HepG2 (cell line): ENCODE measurements around the gene HSPA4L. TPM values are rescaled to one million over a fixed set of nuclear protein-coding genes. Genes with fewer than 3 reads are reported as not detected.
A peak's percentile ranks its signal among the peaks of the same experiment; 100 is the strongest.

Experiments
- ATAC-seq: fragments of 200-7000 bp; cut with Tn5 transposase; 3 replicates; pipeline ENCODE4 v1.9.1; 2020; ENCODE audit warnings: mild to moderate bottlenecking, moderate library complexity
- BruUV-seq: library from RNA; stranded (reverse); fragments of 400-500 nt; replicated peaks from 2 replicates; lab custom pipeline; 2021; lab: Mats Ljungman, UMichigan
- CTCF ChIA-PET: fragments of 300-600 bp; formaldehyde crosslinking; extraction: SDS; loops from one replicate; lab custom pipeline; 2021; ENCODE audit warnings: low total read pairs, inconsistent platforms, low intra/inter-chr PET ratio; lab: Yijun Ruan, JAX
- POLR2A ChIA-PET: fragments of 350-600 bp; sonication (Branson Sonifier 250); formaldehyde crosslinking; loops from one replicate; lab custom pipeline; 2020; ENCODE audit warnings: antibody characterized with exemption, inconsistent platforms; lab: Yijun Ruan, JAX
- DNase-seq: peaks from one replicate; pipeline ENCODE4 v3.0.0-alpha.2; 2015; ENCODE audit warnings: low spot score
- FAIRE-seq: peaks from 3 replicates; lab custom pipeline; 2011; peaks lifted over from hg19 to GRCh38; lab: Jason Lieb, UNC
- H2AFZ ChIP-seq: one replicate; pipeline ENCODE4 v1.6.1; 2011; ENCODE audit warnings: low read length, inconsistent platforms
- H3K27ac ChIP-seq: fragments of 300-600 bp; 3 replicates; pipeline ENCODE4 v1.8.0; 2011; ENCODE audit warnings: mixed run types, mild to moderate bottlenecking, mixed read lengths, low read length, inconsistent platforms; ENCODE audit not compliant: insufficient read depth; ENCODE audit errors: extremely low read length
- H3K27me3 ChIP-seq, 2 experiments: fragments of 200-600 bp in 1 of 2; 2 replicates in 1 of 2; 3 replicates in 1 of 2; pipeline versions ENCODE4 v1.6.0 to v1.8.0; 2011; ENCODE audit warnings: low read length in 2 of 2, mild to moderate bottlenecking in 2 of 2, moderate library complexity in 2 of 2, inconsistent platforms in 1 of 2; ENCODE audit not compliant: insufficient read depth in 2 of 2, control insufficient read depth in 1 of 2
- H3K36me3 ChIP-seq, 2 experiments: fragments of 200-600 bp in 1 of 2; replicated peaks in 1 of 2; 2 replicates in 1 of 2; 3 replicates in 1 of 2; pipeline versions ENCODE4 v1.5.1 to v1.8.0; 2011; ENCODE audit warnings: low read length in 2 of 2, inconsistent platforms in 1 of 2; ENCODE audit not compliant: insufficient read depth in 2 of 2, control insufficient read depth in 1 of 2
- H3K4me1 ChIP-seq: 2 replicates; pipeline ENCODE4 v1.5.1; 2012; ENCODE audit warnings: low read length, inconsistent platforms; ENCODE audit not compliant: insufficient read depth
- H3K4me2 ChIP-seq: 2 replicates; pipeline ENCODE4 v1.6.0; 2011; ENCODE audit warnings: low read depth, low read length, inconsistent platforms
- H3K4me3 ChIP-seq, 3 experiments: fragments of 200-600 bp in 1 of 3; sonication (generic), shearing (Covaris generic) in 1 of 3; replicated peaks in 1 of 3; 2 replicates each; pipeline ENCODE4 v1.5.1; 2011 to 2016; ENCODE audit warnings: low read length in 3 of 3, inconsistent platforms in 2 of 3, low read depth in 2 of 3, mild to moderate bottlenecking in 2 of 3, control low read depth in 1 of 3, mixed read lengths in 1 of 3; ENCODE audit not compliant: insufficient read depth in 1 of 3
- H3K79me2 ChIP-seq: one replicate; pipeline ENCODE4 v1.6.1; 2011; ENCODE audit warnings: low read length, inconsistent platforms; ENCODE audit not compliant: insufficient read depth
- H3K9ac ChIP-seq: 2 replicates; pipeline ENCODE4 v1.6.0; 2011; ENCODE audit warnings: mild to moderate bottlenecking, low read depth, low read length, inconsistent platforms; ENCODE audit not compliant: insufficient read depth
- H3K9me3 ChIP-seq: 2 replicates; pipeline ENCODE4 v1.5.1; 2012; ENCODE audit warnings: mild to moderate bottlenecking, low read length
- H4K20me1 ChIP-seq: 2 replicates; pipeline ENCODE4 v1.6.0; 2011; ENCODE audit warnings: inconsistent platforms, mild to moderate bottlenecking, low read length, moderate library complexity; ENCODE audit not compliant: insufficient read depth
- BCL6 ChIP-seq: IDR thresholded peaks from 2 replicates; pipeline ENCODE4 v1.6.1; 2016; ENCODE audit warnings: missing genetic modification reagents, missing compliant biosample characterization
- DMTF1 ChIP-seq: sonication (generic); formaldehyde crosslinking; IDR thresholded peaks from 2 replicates; pipeline ENCODE4 v1.4.0; 2020; ENCODE audit warnings: mild to moderate bottlenecking, missing genetic modification reagents
- KLF12 ChIP-seq: sonication (generic); formaldehyde crosslinking; IDR thresholded peaks from 2 replicates; pipeline ENCODE4 v1.4.0; 2020; ENCODE audit warnings: missing genetic modification reagents, borderline replicate concordance
- SOX6 ChIP-seq, 2 experiments: fragments of 450-650 bp in 1 of 2; sonication (generic) in 1 of 2; formaldehyde crosslinking in 1 of 2; IDR thresholded peaks; 2 replicates each; pipeline versions ENCODE4 v1.4.0 to v1.6.1; 2017 to 2020; ENCODE audit warnings: antibody characterized with exemption in 1 of 2, mild to moderate bottlenecking in 1 of 2, missing genetic modification reagents in 1 of 2
- SP4 ChIP-seq: sonication (generic); formaldehyde crosslinking; IDR thresholded peaks from 2 replicates; pipeline ENCODE4 v1.8.1; 2023; ENCODE audit warnings: mild to moderate bottlenecking, missing genetic modification reagents
- ZHX1 ChIP-seq: sonication (generic); formaldehyde crosslinking; IDR thresholded peaks from 2 replicates; pipeline ENCODE4 v1.8.1; 2022; ENCODE audit warnings: low read depth, mild to moderate bottlenecking, missing genetic modification reagents
- WGBS: methylation state at CpG from one replicate; pipeline ENCODE4 v1.1.6; 2017; ENCODE audit warnings: low lambda C conversion rate; 5-methylcytosine and 5-hydroxymethylcytosine counted together
- in situ Hi-C: cut with HindIII; loops from 2 replicates; pipeline ENCODE4 v1.10.0; 2017; ENCODE audit warnings: low pct_unique_long_range_greater_than_20kb; ENCODE audit not compliant: extremely low pct_ligation_motif_present
- intact Hi-C: fragments of 100-400 bp; cut with micrococcal nuclease; formaldehyde crosslinking; loops from one replicate; pipeline ENCODE4 v1.10.0; 2022; ENCODE audit not compliant: unreplicated experiment
- polyA plus RNA-seq, 8 experiments: library from polyadenylated mRNA; depleted of rRNA in 3 of 8; stranded (reverse) in 7 of 8; unstranded in 1 of 8; fragments of >200 nt; fragmentation: Illumina TruSeq in 4 of 8; extraction: Trizol in 4 of 8; gene quantifications; 2 replicates each; pipeline versions ENCODE4 v1.2.1 to v1.2.3, GENCODE V29; 2011 to 2016; ENCODE audit warnings: low read depth in 4 of 8, missing spikeins in 1 of 8, mixed read lengths in 1 of 8; ENCODE audit not compliant: insufficient read depth in 1 of 8
- total RNA-seq, 5 experiments: library from RNA; depleted of rRNA; stranded (reverse); fragments of >200 nt; fragmentation: Illumina TruSeq; extraction: Trizol; gene quantifications; 2 replicates each; pipeline ENCODE4 v1.2.3, GENCODE V29; 2016; ENCODE audit warnings: low read depth in 1 of 5

The HSPA4L gene
- total and polyA plus RNA-seq, 2 of the 13 experiments (the other 11 are each of a cell fraction or from before 2014, with no cell fraction given), result 3.7 to 31.5 TPM

- TF ChIP-seq SOX6 (IDR thresholded peaks at IDR 0.05), result no peak
- no peak for TF ChIP-seq SOX6 (CRISPR knock-in tag; IDR thresholded peaks at IDR 0.05)
- TF ChIP-seq KLF12 (CRISPR knock-in tag), result no peak
- ATAC-seq (no peak), FAIRE-seq (no peak), DNase-seq (no peak)
- Histone ChIP-seq H2AFZ (no peak overlapping the region), H3K27ac (no peak overlapping the region), H3K27me3 (no peaks in the 10 kb centered on the region), H3K36me3 (peaks cover 0 to 18% of the 10 kb centered on the region in 2 experiments; a peak in 2 of 5 replicates), H3K9ac (no peak overlapping the region), H3K9me3 (no peaks in the 10 kb centered on the region), H4K20me1 (no peaks in the 10 kb centered on the region), H3K4me2 (no peak overlapping the region), H3K79me2 (no peaks in the 10 kb centered on the region), H3K4me1 (no peaks in the 10 kb centered on the region), H3K4me3 (no peak overlapping the region)
- in situ Hi-C loops, result no loop called here
- intact Hi-C loops, result no loop called here
- ChIA-PET POLR2A (no interaction called here), CTCF (no interaction called here)
- 91% methylated on average over 4 of the region's 4 CpGs for WGBS
- no TSS peak for BruUV-seq
These were observed 50.5 kb downstream of the HSPA4L start for GRCh38 chr4:127832585-127832984.

- Histone ChIP-seq H3K79me2 (no peaks in the 10 kb centered on the region), H3K4me1 (no peaks in the 10 kb centered on the region), H3K4me3 (no peak overlapping the region), H4K20me1 (no peaks in the 10 kb centered on the region), H2AFZ (no peak overlapping the region)
- in situ Hi-C loops, result no loop called here
- ATAC-seq (peak; percentile 58), FAIRE-seq (no peak)
- BruUV-seq, result no TSS peak
- WGBS, result 95% methylated on average over 10 of the region's 12 CpGs
- POLR2A ChIA-PET, result no interaction called here
- no peak for TF ChIP-seq SP4
- TF ChIP-seq DMTF1, result no peak
- 0 out of 2 replicates have a peak, but pooled peaks have one; percentile 34 for TF ChIP-seq BCL6 (CRISPR knock-in tag)
- TF ChIP-seq ZHX1 (CRISPR knock-in tag), result no peak
- TF ChIP-seq, all 625 proteins: peak for 1
- Histone ChIP-seq H3K27me3 (no peaks in the 10 kb centered on the region), H3K36me3 (no peaks in the 10 kb centered on the region), H3K9ac (no peak overlapping the region), H3K4me2 (no peak overlapping the region), H3K9me3 (peaks cover 6% of the 10 kb centered on the region; the same call in 1 of the 2 replicates), H3K27ac (no peak overlapping the region)
- CTCF ChIA-PET, result no interaction called here
- DNase-seq, result no peak
- intact Hi-C loops, result no loop called here
These were observed 61.8 kb downstream of the HSPA4L start for GRCh38 chr4:127843704-127844600.
